ENCODE measurements around the gene ZCCHC7. TPM values are rescaled to one million over a fixed set of nuclear protein-coding genes. Genes with fewer than 3 reads are reported as not detected.
"Not testable (repeated sequence)": the region's sequence is repeated elsewhere in the genome, so short reads cannot be mapped to it uniquely, and the experiment has no call there.

Gene ZCCHC7
- polyA plus RNA-seq, 3 donors: 20.3 to 28.3 (median 21.8) TPM

- no peak for DNase-seq (ENCODE audit: extremely low read depth in 1 of 11, low read depth in 9 of 11, low spot score in 4 of 11)
Observed at GRCh38 chr9:37301042-37301853, 180.9 kb downstream of the ZCCHC7 start.

GRCh38 chr9:37301854-37302172 is 181.4 kb downstream of the ZCCHC7 start:
- no peak for DNase-seq (ENCODE audit: extremely low read depth in 1 of 11, low read depth in 9 of 11, low spot score in 4 of 11)

GRCh38 chr9:37302277-37302676 is 181.9 kb downstream of the ZCCHC7 start:
- DNase-seq (ENCODE audit: extremely low read depth in 1 of 11, low read depth in 9 of 11, low spot score in 4 of 11): no peak

- DNase-seq (ENCODE audit: extremely low read depth in 1 of 11, low read depth in 9 of 11, low spot score in 4 of 11): not testable (repeated sequence)
Observed at GRCh38 chr9:37303272-37303671, 182.9 kb downstream of the ZCCHC7 start.

- DNase-seq (ENCODE audit: extremely low read depth in 1 of 11, low read depth in 9 of 11, low spot score in 4 of 11): no peak
Observed at GRCh38 chr9:37309136-37309535, 188.8 kb downstream of the ZCCHC7 start.

GRCh38 chr9:37311938-37312708 is 191.7 kb downstream of the ZCCHC7 start:
- DNase-seq (ENCODE audit: extremely low read depth in 1 of 11, low read depth in 9 of 11, low spot score in 4 of 11): no peak

- DNase-seq (ENCODE audit: extremely low read depth in 1 of 11, low read depth in 9 of 11, low spot score in 4 of 11): no peak
Observed at GRCh38 chr9:37324261-37324683, 203.9 kb downstream of the ZCCHC7 start.

- DNase-seq (ENCODE audit: extremely low read depth in 1 of 11, low read depth in 9 of 11, low spot score in 4 of 11): no peak
Observed at GRCh38 chr9:37324691-37325490, 204.5 kb downstream of the ZCCHC7 start.

GRCh38 chr9:37325778-37326177 is 205.4 kb downstream of the ZCCHC7 start:
- no peak for DNase-seq (ENCODE audit: extremely low read depth in 1 of 11, low read depth in 9 of 11, low spot score in 4 of 11)

GRCh38 chr9:37327553-37327952 is 207.2 kb downstream of the ZCCHC7 start:
- no peak for DNase-seq (ENCODE audit: extremely low read depth in 1 of 11, low read depth in 9 of 11, low spot score in 4 of 11)

- DNase-seq (ENCODE audit: extremely low read depth in 1 of 11, low read depth in 9 of 11, low spot score in 4 of 11): no peak
Observed at GRCh38 chr9:37328556-37329227, 208.3 kb downstream of the ZCCHC7 start.

- no peak for DNase-seq (ENCODE audit: extremely low read depth in 1 of 11, low read depth in 9 of 11, low spot score in 4 of 11)
Observed at GRCh38 chr9:37329576-37329975, 209.2 kb downstream of the ZCCHC7 start.

GRCh38 chr9:37331871-37332270 is 211.5 kb downstream of the ZCCHC7 start:
- DNase-seq (ENCODE audit: extremely low read depth in 1 of 11, low read depth in 9 of 11, low spot score in 4 of 11): no peak

- DNase-seq (ENCODE audit: extremely low read depth in 1 of 11, low read depth in 9 of 11, low spot score in 4 of 11): no peak
Observed at GRCh38 chr9:37332578-37332977, 212.2 kb downstream of the ZCCHC7 start.

- no peak for DNase-seq (ENCODE audit: extremely low read depth in 1 of 11, low read depth in 9 of 11, low spot score in 4 of 11)
Observed at GRCh38 chr9:37333288-37333687, 212.9 kb downstream of the ZCCHC7 start.

GRCh38 chr9:37335238-37335637 is 214.9 kb downstream of the ZCCHC7 start:
- DNase-seq (ENCODE audit: extremely low read depth in 1 of 11, low read depth in 9 of 11, low spot score in 4 of 11): no peak

- DNase-seq (ENCODE audit: extremely low read depth in 1 of 11, low read depth in 9 of 11, low spot score in 4 of 11): no peak
Observed at GRCh38 chr9:37336150-37336549, 215.8 kb downstream of the ZCCHC7 start.

GRCh38 chr9:37337301-37337890 is 217.0 kb downstream of the ZCCHC7 start:
- DNase-seq (ENCODE audit: extremely low read depth in 1 of 11, low read depth in 9 of 11, low spot score in 4 of 11): no peak

- DNase-seq (ENCODE audit: extremely low read depth in 1 of 11, low read depth in 9 of 11, low spot score in 4 of 11): no peak
Observed at GRCh38 chr9:37338218-37338617, 217.8 kb downstream of the ZCCHC7 start.

Measured in renal cortex interstitium (tissue), 11 donors.